Measurements from ENCODE around the gene HNRNPUL2. TPM values are rescaled to one million over a fixed set of nuclear protein-coding genes. Genes with fewer than 3 reads are reported as not detected.

HNRNPUL2 gene
- total RNA-seq, 2 experiments from 2014 or later: 35.2 to 37.6 TPM

DNA sequence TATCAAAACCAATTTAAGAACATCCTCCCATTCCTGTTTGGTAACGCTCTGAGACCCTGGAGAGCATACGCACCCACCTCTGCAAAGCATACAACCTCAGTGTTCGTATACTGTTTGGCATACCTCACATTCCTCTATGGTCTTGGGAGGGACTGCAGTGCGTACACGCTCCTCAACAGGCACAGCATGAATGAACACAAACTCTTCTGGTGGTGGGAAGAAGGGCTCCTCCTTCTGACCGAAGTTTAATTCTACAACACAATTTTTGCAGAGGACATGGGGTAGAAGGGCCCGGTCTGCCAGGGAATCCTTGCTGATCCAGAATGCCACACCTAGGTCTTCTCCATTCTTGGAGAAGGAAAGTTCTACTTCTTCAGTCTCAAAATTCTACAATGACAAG is 5.3 kb downstream of the HNRNPUL2 start:
- Mint-ChIP-seq H3K9me3 (no peaks in the 10 kb centered on the region), H3K27ac (peak overlapping the region; percentile 30), H3K27me3 (no peaks in the 10 kb centered on the region), H3K4me3 (no peak overlapping the region), H3K4me1 (ENCODE audit: low read depth) (peaks cover 80% of the 10 kb centered on the region), H3K36me3 (ENCODE audit: low read depth) (peaks cover 93% of the 10 kb centered on the region)
- Histone ChIP-seq H3K36me3 (ENCODE audit: insufficient read depth, low read length) (peaks cover 77% of the 10 kb centered on the region), H3K27me3 (ENCODE audit: control insufficient read depth in 1 of 2, insufficient read depth in 2 of 2, low read length in 2 of 2) (no peaks in the 10 kb centered on the region), H3K4me1 (ENCODE audit: insufficient read depth, low read length) (peaks cover 35% of the 10 kb centered on the region), H3K4me3 (ENCODE audit: low read length) (no peak overlapping the region), H3K9me3 (ENCODE audit: control insufficient read depth in 1 of 2, insufficient read depth in 1 of 2, low read length in 2 of 2) (no peaks in the 10 kb centered on the region), H3K27ac (ENCODE audit: low read depth in 1 of 2, low read length in 2 of 2) (no peak overlapping the region)
- intact Hi-C loops (cut with DNase I, micrococcal nuclease): no loop called here
- ATAC-seq (ENCODE audit: poor library complexity) (no peak), DNase-seq (no peak)
- CTCF ChIA-PET: no interaction called here
- TF ChIP-seq, protein P1, sequence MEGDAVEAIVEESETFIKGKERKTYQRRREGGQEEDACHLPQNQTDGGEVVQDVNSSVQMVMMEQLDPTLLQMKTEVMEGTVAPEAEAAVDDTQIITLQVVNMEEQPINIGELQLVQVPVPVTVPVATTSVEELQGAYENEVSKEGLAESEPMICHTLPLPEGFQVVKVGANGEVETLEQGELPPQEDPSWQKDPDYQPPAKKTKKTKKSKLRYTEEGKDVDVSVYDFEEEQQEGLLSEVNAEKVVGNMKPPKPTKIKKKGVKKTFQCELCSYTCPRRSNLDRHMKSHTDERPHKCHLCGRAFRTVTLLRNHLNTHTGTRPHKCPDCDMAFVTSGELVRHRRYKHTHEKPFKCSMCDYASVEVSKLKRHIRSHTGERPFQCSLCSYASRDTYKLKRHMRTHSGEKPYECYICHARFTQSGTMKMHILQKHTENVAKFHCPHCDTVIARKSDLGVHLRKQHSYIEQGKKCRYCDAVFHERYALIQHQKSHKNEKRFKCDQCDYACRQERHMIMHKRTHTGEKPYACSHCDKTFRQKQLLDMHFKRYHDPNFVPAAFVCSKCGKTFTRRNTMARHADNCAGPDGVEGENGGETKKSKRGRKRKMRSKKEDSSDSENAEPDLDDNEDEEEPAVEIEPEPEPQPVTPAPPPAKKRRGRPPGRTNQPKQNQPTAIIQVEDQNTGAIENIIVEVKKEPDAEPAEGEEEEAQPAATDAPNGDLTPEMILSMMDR (IDR thresholded peaks at IDR 0.05): no peak
- POLR2A ChIA-PET: no interaction called here

DNA sequence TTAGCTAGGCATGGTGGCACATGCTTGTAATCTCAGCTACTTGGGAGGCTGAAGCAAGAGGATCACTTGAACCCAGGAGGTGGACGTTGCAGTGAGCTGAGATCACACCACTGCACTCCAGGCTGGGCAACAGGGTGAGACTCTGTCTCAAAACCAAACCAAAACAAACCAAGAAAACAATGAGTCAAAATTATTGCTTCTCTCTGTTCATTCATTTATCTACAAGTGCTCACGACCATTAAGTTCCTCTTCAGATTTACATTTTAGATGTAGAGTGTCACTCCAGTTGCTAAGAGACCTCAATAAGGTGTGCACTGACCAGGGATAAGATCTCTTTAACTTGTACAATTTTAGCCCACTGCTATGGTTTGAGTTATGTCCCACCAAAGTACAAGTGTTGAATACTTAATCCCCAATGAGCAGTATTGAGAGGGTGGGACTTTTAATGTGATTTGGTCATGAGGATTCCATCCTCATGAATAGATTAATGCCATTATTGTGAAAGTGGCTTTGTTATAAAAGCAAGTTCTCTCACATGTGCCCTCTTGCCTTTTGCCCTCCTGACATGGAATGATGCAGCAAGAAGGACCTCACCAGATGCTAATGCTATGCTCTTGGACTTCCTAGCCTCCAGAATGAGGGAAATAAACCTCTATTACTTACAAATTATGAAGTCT is 7.8 kb downstream of the HNRNPUL2 start:
- Mint-ChIP-seq H3K27ac (no peak overlapping the region), H3K36me3 (ENCODE audit: low read depth) (peaks cover 100% of the 10 kb centered on the region), H3K9me3 (no peaks in the 10 kb centered on the region), H3K4me1 (ENCODE audit: low read depth) (peaks cover 74% of the 10 kb centered on the region), H3K27me3 (no peaks in the 10 kb centered on the region), H3K4me3 (peak overlapping the region; percentile 8)
- DNase-seq (no peak), ATAC-seq (ENCODE audit: poor library complexity) (no peak)
- TF ChIP-seq, protein P1 (IDR thresholded peaks at IDR 0.05): no peak
- Histone ChIP-seq H3K4me1 (ENCODE audit: insufficient read depth, low read length) (peaks cover 28% of the 10 kb centered on the region), H3K27ac (ENCODE audit: low read depth in 1 of 2, low read length in 2 of 2) (no peak overlapping the region), H3K36me3 (ENCODE audit: insufficient read depth, low read length) (peaks cover 99% of the 10 kb centered on the region), H3K4me3 (ENCODE audit: low read length) (no peak overlapping the region), H3K27me3 (ENCODE audit: control insufficient read depth in 1 of 2, insufficient read depth in 2 of 2, low read length in 2 of 2) (no peaks in the 10 kb centered on the region), H3K9me3 (ENCODE audit: control insufficient read depth in 1 of 2, insufficient read depth in 1 of 2, low read length in 2 of 2) (no peaks in the 10 kb centered on the region)
- ChIA-PET POLR2A (interaction anchor here (0.7 to 1.3 kb wide), 2 partner anchors 8 to 52 kb away, joined by 3 read pairs; partner anchors contain the start of genes HNRNPUL2 and TAF6L), CTCF (no interaction called here)
- intact Hi-C loops (cut with DNase I, micrococcal nuclease): no loop called here

DNA sequence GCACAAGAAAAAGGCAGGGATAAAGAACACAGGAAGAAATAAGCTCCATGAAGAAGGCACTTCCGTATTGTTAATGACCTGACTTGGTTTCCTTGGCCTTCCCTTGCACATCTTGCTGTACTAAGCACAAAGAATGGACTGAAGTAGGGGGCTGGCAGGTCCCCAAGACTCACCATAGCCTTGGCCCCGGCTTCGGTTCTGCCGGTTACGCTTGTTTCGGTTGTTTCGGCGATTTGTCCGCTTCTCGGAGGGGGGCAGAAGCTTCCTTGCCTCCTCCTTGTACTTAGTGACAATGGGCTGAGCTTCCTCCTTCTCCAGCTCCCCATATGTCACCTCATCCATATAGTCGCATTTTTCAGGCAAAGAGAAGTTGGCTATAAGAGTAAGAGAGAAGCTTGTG is 10.4 kb downstream of the HNRNPUL2 start:
- Histone ChIP-seq H3K9me3 (ENCODE audit: control insufficient read depth in 1 of 2, insufficient read depth in 1 of 2, low read length in 2 of 2) (no peaks in the 10 kb centered on the region), H3K4me3 (ENCODE audit: low read length) (no peak overlapping the region), H3K4me1 (ENCODE audit: insufficient read depth, low read length) (peaks cover 26% of the 10 kb centered on the region), H3K27ac (ENCODE audit: low read depth in 1 of 2, low read length in 2 of 2) (no peak overlapping the region), H3K36me3 (ENCODE audit: insufficient read depth, low read length) (peaks cover 97% of the 10 kb centered on the region), H3K27me3 (ENCODE audit: control insufficient read depth in 1 of 2, insufficient read depth in 2 of 2, low read length in 2 of 2) (no peaks in the 10 kb centered on the region)
- POLR2A ChIA-PET: interaction anchor here (1.6 to 2.8 kb wide), 3 partner anchors 9 to 139 kb away, joined by 6 read pairs; partner anchors contain the start of genes C11orf98 and CSKMT
- CTCF ChIA-PET: interaction anchor here (1.7 kb wide), 1 partner anchor 70 kb away, joined by 4 read pairs; no protein-coding TSS in a partner anchor
- Mint-ChIP-seq H3K9me3 (no peaks in the 10 kb centered on the region), H3K27me3 (no peaks in the 10 kb centered on the region), H3K4me1 (ENCODE audit: low read depth) (peaks cover 63% of the 10 kb centered on the region), H3K27ac (peak overlapping the region; percentile 7), H3K36me3 (ENCODE audit: low read depth) (peaks cover 99% of the 10 kb centered on the region), H3K4me3 (no peak overlapping the region)
- ATAC-seq (ENCODE audit: poor library complexity): no peak
- DNase-seq: no peak
- TF ChIP-seq, protein P1 (IDR thresholded peaks at IDR 0.05): no peak
- intact Hi-C loops (cut with DNase I, micrococcal nuclease): no loop called here
